HG03039 (cell line): ENCODE data around the gene PRKG1.

Experiments
- ATAC-seq: cut with Tn5 transposase; IDR thresholded peaks from one replicate; pipeline ENCODE4 v1.9.1; 2021; ENCODE audit warnings: mild to moderate bottlenecking, moderate library complexity; ENCODE audit not compliant: unreplicated experiment

Gene PRKG1

DNA sequence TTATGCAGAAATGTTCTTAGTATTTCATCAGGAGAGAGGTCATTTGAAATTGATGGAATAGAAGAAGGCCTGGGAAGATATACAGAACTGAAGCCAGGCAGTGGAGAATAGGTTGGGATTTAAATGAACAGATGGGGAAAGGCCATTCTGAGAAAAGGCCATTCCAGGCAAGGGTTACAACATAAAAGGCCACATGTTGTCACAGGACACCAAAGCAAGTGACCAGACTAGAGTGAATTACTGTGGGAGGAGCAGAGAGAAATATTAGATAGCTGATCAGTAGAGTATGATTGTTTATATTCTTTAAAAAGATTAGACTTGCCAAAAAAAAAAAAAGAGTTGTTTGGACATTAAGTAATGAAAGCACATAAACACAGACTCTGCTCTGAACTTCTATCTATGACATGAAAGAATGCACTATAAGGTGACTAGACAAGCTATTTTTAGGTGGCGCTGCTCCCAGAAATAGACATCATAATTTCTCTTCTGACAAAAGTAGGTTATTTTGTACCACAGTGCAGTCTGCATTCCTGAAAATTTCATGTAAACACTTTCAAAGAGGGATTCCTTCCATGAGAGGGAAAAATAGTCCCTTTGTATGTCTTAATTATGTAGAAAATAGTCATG lies 1184.6 kb downstream of the PRKG1 start:
- no peak for ATAC-seq

DNA sequence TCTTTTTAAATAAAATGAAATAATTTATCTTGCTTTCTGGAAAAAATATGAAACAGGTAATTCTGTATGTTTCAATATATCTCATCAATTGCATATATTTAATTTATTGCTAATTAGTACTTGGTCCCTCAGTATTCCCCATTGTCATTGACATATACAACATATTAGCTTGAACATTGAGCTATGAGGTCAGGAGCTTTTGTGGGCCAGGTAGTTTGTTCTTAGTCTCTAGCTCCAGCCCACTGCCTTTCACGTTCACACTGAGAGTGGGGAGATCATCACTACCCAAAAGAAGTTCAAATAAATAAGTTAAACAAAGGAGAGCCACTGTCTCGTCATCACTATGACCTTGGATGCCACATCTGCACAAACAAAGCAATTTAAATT lies 1185.1 kb downstream of the PRKG1 start:
- no peak for ATAC-seq

DNA sequence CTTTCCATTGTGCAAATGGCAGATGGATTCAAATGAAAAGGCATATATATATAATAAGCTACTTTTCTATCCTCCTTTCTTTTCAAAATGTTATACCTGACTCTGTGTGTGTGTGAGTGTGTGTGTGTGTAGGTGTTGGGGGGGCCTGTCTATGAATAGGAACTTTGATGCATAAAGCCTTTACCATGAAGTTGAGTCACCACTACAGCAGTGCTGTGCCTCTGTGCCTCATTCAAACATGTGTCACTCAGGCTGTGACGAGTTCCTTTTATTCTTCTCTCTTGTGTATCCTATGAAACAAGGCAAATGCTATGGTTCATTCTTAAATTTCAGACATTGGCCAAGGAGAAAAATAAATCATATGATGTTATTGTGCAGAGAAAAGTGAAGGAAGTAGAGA lies 1187.1 kb downstream of the PRKG1 start:
- no peak for ATAC-seq

DNA sequence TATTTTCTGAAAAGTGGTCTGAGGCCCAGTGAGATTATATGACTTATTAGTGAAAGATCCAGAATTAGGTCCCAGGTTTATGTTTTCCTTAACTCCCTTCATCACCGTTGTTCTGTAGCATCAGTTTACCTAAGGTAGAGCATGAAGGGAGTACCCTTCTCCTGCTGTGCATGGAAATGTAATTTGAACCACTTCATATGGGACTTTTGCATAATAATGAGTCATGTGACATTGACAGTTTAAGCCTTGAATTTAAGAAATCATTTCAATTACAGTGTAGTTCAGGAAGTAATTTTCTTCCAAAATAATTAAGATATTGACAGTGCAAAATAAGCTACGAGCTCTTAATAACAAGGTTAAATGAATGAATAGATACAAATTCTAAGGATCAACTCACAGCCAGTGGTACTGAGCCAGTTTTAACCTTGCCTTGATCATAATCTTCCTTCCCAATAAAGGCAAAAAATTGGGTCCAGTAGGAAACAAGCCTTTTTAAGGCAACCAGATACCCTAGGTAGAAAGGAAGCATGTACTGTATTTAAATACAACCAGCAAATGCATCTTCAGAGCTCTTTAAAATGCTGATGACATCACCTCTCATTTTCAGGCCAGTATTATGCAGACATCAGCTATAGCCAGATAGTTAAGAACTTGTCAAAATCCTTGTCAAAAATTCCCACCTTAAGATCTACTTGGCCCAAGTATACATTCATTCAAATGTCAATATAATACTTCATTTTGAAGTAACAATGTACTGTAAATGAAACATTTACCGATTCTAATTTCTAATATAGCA lies 1191.0 kb downstream of the PRKG1 start:
- no peak for ATAC-seq

DNA sequence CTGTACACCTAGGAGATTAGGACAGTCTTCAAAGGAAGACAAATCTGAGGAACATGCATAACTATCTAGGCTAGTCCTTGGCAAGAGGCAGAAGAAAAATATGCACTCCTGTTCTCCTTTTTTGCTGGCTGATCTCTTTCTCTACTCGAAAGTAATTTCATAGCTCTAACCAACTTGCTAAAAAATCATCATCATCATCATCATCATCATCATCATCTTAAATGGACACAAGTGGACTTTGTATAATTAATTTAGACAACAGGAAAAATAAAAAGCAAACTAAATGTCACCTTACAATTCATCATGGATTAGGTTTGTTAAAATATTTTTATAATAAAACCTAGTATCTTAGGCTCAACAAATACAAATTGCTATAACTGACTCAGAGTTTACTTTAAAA lies 1192.6 kb downstream of the PRKG1 start:
- no peak for ATAC-seq

DNA sequence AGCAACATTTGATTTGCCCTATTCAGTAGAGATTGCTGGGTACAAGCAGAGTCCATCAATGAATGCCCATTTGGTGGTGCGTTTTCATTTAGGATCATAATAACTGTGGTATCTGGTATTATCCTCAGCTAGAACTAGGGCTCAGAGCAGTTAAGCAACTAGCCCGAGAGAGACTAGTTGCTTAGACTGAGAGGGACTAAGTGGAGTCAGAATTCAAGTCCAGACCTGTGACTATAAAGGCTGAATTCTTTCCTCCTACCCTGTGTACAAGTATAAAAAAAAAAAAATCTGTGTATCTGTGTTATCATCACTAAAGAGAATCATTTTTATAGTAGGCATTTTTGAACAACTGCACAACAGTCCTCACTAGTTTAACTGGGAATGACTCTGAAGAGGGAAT lies 1194.5 kb downstream of the PRKG1 start:
- ATAC-seq = no peak

DNA sequence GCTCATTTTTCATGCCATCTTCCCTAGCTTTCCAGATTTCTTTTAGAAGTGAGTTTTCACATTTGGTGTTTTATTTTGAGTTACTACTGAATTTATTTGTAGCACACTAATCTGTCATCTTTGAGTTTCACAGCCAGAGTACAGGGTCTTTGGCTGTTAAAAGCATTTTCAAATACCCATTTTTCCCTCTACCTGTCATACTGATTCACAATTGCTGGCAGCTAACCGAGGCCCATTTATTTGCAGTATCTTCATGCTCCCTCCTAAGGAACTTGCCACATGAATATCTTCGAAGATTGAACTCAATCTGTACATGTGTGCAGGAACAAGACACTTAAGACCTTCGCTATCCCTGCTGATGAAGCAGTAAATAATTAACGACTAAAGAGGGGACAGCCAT lies 1194.9 kb downstream of the PRKG1 start:
- no peak for ATAC-seq

DNA sequence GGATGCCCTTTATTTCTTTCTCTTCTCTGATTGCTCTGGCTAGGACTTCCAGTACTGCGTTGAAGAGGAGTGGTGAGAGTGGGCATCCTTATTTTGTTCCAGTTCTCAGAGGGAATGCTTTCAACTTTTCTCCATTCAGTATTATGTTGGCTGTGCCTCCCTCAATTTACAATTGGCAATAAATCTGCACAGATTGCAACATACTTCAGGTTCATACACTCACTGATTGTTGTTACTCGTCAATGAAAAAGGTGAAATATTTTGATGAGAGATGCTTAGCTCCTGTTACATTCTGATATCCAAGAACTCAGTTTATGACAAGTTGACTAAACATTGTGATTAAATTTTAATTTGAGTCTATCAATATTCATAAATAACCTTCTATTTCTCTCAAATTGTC lies 1201.9 kb downstream of the PRKG1 start:
- no peak for ATAC-seq

DNA sequence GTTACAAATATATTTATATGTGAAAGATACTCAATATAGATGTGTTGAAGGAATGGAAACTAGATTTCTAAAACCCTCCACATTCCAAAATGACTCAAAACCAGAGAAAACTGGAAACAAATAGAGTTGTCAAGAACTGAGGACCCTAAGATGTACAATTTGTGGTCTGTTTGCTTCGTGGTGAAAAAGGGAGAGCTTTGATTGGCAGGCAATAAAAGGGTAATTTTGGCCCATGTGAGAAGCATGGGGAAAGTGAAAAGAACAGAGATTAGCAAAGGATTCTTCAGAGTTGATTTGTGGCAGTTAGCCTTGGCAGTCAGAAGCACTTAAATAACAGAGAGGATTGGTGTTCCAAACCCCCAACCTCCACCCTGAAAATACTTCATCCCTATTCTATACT lies 1202.7 kb downstream of the PRKG1 start:
- ATAC-seq = no peak

DNA sequence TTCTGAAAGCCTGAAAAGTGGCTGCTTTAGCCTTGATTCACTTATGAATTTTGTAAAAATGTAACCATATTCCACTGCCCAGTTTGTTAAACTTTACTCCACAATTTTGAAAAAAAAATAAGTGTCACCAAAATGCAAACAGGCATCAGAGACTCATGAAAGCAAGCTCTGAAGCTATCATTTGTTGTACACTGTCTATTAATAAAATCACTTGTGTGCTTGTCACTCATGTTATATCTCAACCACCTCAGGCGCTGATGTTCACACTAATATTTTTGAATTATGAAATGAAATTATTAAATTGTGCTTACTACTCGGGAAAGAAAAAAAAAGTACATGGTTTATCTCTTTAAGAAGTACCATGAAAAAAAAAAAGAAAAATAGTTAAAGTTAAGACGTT lies 1205.3 kb downstream of the PRKG1 start:
- ATAC-seq = no peak

DNA sequence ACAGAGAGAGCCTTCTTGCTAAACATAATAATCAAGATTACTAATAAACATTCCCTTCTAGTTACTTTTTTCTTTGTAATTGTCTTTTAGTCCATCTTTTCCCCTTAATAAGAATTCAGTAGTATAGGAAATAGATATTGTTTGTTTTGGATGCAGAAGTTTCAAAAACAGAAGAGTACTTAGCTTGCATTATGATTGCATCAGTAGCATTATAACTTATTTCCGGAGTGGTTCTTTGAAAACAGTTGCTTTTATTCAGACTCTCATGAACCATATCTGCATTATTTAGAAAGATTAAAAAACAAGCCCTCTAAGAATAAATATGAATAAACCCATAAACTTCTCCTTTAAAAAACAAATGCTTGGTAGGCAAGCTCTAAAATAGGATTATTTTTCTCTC lies 1205.8 kb downstream of the PRKG1 start:
- no peak for ATAC-seq

DNA sequence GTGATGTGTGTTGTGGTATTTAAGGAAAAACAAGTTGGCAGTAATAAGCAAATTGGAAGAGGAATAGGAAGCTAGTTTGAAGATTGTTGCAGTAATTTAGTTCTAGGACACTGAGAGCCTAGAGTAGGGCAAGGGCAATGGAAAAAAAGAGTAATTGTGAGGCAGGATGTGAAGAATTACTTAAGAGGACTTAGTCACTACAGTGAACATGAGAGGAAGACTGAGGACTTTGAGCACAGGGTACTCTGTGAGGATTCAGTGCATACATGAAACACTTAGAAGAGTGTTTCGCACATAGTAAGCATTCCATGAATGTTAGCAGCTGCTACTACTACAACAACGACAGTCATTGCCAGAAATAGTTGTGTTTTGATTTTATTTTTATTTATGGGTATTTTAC lies 1208.9 kb downstream of the PRKG1 start:
- ATAC-seq = no peak

DNA sequence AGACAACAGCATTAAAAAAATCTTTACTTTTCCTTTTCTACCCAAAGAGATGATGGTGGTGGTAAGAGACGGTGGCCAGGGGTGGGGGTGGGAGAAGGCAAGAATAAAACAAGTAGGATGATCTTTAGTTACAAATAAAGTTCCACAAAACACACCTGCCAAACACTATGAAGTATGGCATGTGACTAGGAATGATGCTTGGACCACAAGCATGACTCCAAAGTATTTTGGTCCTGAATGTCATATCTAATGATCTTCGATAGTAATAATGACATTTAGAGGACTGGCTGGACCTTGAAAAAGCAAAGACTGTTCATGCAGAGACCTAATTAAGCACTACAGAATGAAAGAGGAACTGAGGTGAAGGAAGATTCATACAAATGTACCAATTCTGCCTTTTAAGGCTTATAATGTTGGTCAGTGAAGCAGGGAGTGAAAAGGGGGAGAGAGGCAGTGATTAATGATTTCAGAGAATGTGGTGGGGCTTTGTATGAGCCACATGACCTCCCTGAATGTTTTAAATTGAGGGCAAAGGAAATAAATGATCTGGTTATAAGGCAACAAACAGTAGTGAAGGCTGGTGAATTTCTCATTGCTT lies 1210.2 kb downstream of the PRKG1 start:
- no peak for ATAC-seq

DNA sequence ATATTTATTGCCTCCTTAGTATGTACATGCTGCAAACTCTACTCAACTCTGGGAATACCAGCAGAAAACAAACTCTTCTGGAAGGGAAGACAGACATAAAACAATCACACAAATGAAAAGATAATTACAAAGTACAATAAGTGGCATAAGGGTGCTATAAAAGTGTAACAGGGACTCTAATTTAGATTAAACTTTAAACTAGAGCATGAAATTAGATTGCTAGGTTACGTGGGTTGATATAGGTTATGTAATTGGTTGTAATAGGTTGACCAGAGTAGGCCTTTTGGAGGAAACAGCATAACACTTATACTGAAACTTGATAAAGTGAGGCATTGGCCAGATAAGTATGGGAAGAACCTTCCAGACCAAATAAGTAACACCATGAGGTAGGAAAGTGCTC lies 1213.6 kb downstream of the PRKG1 start:
- no peak for ATAC-seq

DNA sequence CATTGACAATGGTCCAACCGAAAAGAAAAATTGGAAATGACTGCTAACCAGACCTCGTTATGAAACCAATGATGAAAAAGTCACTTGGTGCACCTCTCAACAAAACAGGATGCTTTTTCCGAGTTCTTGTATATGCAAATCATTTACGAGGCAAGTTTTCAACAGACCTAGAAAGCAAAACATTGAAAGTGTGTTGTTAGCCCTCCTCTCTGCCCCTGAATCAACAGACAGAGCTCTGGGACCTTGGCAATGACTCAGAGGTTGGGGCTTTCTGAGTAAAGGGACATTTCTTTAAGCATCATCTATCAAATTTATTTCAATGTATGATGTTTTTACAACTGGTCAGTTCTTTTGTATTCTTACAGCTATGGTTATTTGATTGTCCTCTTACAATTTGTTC lies 1223.5 kb downstream of the PRKG1 start:
- no peak for ATAC-seq

DNA sequence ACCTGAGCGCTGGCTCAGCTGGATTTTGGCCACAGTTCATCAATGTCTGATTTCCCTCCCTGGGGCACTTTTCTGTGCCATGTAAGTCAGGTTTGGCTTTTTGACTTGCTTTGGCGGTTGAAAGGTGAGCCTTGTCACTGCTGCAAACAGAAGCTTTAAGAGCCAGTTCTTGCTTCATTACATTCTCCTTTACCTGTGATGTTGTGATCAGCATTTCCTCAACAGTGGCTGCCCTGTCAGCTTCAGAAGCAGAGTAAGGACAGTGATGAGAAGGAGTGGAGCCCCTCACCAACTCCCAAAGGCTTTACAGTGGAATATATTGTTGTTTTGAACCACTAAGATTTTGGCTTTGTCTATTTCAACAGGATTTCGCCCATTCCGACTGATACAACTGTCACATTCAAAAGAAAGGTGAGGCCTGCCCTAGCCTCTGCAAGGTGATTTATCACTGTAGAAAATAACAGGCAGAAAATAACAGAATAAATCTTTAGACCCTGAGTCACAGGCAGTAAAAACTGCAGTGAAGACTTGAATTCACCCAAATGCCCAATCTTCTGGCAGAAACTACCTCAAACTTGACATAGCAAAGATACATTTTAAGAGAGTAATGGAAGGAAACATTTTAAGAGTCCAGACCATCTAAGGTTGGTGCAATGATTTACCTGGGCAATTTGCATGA lies 1226.5 kb downstream of the PRKG1 start:
- ATAC-seq = no peak

DNA sequence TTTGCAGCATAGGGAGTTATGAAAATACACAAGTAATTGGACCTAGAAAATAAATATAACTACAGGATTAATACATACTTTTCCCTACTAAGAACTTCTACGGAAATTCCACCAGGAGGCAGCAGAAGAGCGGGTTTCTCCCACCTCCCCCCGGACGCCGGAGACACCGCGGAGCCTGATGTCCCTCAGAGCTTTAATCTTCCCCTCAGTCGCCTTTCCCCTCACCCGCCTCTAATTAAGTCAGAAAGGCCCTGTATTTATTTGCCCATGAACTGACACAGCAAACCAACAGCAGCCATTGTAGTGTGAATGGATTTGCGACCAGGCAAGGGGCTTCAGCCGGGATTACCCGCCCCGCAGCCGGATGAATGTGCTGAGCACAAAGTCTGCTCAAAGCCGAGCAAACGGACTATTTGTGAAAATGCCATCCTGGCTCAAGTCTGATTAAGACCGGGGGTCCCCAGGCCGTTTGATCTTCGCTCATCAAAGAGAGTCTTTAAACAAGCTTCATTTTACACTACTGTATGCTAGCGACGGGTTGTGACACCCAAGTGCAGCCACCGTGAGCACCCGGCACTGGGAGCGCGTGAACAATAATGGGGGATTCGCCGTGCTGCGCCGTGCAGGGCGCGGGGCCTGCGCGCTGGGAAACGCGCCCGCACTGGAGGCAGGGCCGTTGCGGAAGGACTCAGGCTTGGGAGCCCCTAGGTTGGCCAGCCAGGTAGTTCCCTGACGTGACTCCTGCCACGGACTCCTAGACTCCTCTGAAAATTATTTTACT lies 1234.2 kb downstream of the PRKG1 start:
- peak; percentile 78 for ATAC-seq

DNA sequence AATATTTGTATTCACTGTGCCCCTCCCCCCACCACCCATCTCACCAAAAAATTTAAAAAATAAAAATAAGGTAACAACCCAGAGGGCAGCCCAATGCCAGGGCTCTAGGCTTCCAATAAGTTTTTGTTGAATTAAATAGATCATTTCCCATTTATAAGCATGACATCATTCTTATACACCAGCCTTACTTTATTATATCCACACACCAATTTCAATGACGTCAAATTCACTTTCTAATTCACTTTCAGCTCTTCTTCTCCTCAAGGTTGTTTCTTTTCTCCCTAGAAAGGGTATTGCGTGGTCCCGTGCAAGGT lies 1238.6 kb downstream of the PRKG1 start:
- ATAC-seq = no peak

DNA sequence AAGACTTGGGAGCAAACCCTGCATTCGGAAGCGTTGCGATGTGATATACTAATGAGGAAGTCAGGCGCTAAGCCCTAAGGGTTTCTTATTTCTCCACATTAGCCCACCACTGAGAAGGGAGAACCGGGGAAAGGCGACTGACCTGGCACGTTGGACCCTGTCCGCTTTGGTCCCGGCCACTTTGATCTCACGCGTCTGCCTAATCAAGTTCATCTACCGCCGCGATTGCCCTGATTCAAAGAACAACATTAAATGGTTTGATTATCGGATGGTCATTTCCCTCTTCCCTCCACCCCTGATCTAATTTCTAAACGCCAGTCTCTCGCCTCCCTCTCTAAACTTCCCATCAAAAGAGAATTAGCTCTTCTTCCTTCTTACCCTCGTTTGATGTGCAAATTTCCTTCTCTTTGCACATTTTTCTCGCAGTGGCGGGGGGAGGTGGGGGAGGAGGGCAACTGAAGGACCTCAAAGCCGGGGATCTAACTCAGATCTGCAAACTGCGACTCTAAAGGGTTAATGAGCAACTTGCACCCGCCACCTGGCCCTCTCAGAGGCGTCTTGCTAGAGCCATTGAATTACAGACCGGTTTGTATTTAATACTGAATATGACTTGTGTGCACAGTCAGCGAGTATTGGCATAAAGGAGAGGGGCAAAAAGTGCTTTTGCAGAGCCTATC lies 1239.1 kb downstream of the PRKG1 start:
- ATAC-seq = no peak

DNA sequence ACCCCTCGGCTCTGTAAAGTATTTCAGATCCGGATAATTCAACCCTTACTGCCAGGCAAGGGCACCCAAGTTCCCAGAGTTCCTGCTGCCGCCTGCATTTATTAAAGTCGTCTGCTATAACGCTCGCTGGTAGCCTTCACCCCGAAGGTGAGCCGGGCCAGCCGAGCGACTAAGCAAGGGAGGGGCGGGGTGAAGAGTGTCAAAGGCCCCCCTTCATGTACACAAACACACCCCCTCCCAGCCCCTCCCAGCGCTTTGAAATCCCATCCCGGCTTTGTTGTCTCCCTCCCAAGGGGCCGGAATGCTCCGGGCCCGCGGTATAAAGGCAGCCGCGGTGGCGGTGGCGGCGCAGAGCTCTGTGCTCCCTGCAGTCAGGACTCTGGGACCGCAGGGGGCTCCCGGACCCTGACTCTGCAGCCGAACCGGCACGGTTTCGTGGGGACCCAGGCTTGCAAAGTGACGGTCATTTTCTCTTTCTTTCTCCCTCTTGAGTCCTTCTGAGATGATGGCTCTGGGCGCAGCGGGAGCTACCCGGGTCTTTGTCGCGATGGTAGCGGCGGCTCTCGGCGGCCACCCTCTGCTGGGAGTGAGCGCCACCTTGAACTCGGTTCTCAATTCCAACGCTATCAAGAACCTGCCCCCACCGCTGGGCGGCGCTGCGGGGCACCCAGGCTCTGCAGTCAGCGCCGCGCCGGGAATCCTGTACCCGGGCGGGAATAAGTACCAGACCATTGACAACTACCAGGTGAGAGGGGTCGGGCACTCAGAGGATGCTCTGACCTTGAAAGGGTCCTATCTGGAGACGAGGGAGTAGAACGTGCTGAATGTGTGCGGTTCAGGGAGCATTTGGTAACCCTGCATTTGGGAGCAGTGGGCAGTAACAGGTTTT lies 1239.9 kb downstream of the PRKG1 start, which contains the start of gene DKK1:
Gene DKK1 (plus strand): TSS at position 349 of the 889 bp plus-strand sequence. CDS start 154 bp downstream, at position 503.
- no peak for ATAC-seq
